ENCODE results near the gene BTNL8. TPM values are rescaled to one million over a fixed set of nuclear protein-coding genes. Genes with fewer than 3 reads are reported as not detected.
"Not testable (repeated sequence)": the region's sequence is repeated elsewhere in the genome, so short reads cannot be mapped to it uniquely, and the experiment has no call there.

The BTNL8 gene
- total RNA-seq, 1 donor from 2014 or later, result 0.45 TPM

- no peak for ATAC-seq
- no peak for DNase-seq (ENCODE audit: low spot score)
Observed at GRCh38 chr5:180874804-180875582, 24.0 kb upstream of the BTNL8 start.

DNA sequence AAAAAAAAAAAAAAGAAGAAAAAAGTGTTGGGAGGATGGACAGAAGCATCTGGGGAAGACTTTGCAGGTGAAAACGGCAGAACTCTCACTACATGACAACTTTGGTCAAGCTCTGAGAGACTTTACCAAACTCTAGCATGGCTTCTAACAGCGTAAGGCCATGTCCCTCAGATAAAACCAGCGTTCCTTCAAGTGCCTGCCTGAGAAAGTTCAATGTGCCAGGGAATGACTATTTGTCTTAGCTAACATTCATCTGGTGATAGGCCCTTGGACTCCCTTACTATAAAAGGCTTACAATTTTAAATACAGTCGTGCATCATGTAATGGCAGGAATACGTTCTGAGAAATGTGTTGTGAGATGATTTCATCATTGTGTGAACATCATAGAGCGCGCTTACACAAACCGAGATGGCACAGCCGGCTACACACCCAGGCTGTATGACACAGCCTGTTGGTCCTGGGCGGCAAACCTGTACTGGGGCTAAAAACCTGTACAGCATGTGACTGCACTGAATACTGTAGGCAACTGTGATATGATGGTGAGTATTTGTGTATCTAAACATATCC lies 23.0 kb upstream of the BTNL8 start:
- no peak for ATAC-seq
- no peak for DNase-seq (ENCODE audit: low spot score)

GRCh38 chr5:180885845-180886529 lies 13.0 kb upstream of the BTNL8 start:
- DNase-seq (ENCODE audit: low spot score) (peak; percentile 63), ATAC-seq (peak; percentile 89)

DNA sequence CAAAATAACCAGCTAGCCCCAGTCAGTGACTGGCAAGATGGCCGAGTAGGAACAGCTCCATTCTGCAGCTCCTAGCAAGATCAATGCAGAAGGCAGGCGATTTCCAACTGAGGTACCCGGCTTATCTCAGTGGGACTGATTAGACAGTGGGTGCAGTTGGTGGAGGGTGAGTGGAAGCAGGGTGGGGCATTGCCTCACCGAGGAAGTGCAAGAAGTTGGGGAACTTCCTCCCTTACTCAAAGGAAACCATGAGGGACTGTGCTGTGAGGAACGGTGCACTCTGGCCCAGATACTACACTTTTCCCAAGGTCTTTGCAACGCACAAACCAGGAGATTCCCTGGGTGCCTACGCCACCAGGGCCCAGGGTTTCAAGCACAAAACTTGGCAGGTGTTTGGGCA lies 9.6 kb upstream of the BTNL8 start:
- ATAC-seq (peak; percentile 19), DNase-seq (ENCODE audit: low spot score) (no peak)

DNA sequence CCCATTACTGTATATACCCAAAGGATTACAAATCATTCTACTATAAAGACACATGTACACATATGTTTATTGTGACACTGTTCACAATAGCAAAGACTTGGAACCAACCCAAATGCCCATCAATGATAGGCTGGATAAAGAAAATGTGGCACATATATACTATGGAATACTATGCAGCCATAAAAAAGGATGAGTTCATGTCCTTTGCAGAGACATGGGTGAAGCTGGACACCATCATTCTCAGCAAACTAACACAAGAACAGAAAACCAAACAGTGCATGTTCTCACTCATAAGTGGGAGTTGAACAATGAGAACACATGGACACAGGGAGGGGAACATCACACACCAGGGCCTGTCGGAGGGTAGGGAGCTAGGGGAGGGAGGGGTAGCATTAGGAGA lies 3.6 kb upstream of the BTNL8 start:
- DNase-seq (ENCODE audit: low spot score); ATAC-seq: not testable (repeated sequence)

DNA sequence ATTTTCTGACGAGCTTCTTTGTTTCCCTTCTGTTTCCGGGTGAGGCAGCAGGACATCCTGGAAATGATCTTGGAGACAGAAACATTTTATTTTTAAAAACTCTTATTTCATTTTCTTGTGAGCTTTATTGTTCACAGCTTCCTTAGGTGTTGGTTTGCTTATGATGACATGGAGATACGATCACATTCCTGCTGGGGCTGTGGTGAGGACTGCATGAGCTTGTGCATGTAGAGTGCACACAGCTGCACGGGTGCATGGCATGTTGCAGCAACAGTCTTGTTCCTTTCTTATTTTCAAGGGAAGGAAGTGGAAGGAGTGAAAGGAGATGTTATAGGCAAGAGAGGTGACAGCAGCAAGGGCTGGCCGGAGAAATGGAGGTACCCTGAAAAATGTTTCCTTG lies 1.2 kb downstream of the BTNL8 start:
- ATAC-seq, result no peak
- no peak for DNase-seq (ENCODE audit: low spot score)

- ATAC-seq (no peak), DNase-seq (ENCODE audit: low spot score) (no peak)
Observed at GRCh38 chr5:180901319-180902009, 2.5 kb downstream of the BTNL8 start.

- DNase-seq (ENCODE audit: low spot score), result no peak
- ATAC-seq, result no peak
Observed at GRCh38 chr5:180908400-180908799, 9.4 kb downstream of the BTNL8 start.

DNA sequence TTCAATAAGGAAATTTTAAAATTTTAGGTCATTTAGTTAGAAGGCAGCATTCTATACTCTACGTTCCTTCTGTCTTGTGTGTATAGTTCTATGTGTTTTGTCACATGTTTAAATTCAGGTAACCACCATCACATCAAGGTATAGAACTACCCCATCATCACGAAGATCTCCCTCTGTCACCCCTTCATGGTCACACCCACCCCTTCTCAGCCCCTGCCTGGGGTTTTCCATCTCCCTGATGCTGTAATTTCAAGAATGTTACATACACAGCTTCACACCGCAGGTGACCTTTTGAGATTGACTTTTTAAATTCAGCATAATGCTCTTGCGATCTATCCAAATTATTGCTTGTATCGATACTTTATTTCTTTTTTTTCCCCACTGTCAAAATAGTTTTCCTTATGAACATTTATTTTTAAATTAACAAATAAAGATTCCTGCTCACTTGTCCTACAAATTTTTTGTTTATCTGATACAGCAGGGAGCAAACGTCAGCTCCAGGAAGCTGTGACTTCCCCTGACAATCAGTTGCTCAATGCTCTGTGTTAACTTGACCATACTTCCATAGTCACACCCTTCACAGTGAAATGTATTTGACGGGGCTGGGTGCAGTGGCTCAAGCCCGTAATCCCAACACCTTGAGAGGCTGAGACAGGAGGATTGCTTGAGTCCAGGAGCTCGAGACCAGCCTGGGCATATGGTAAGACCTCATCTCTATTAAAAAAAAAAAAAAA lies 10.2 kb downstream of the BTNL8 start:
- DNase-seq (ENCODE audit: low spot score) (no peak), ATAC-seq (peak; percentile 61)

DNA sequence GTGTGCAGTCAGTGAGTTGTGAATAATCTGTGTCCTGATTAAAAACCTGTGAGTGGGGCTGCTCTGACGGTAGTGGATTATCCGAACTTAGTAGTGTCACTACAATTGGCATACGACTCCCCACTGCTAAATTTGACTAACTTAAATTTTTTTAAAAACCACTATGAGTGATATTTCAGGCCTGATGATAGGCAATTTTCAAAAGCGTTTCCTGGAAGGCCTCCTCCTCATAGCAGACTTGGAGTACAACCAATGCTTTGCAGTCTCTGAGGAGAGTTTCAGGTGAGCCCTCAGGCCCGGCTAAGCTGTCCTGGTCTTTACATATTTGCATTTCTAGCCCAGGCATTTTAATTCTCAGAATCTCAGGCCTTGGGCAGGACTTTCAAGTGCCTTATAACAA lies 10.8 kb downstream of the BTNL8 start:
- no peak for ATAC-seq
- no peak for DNase-seq (ENCODE audit: low spot score)

DNA sequence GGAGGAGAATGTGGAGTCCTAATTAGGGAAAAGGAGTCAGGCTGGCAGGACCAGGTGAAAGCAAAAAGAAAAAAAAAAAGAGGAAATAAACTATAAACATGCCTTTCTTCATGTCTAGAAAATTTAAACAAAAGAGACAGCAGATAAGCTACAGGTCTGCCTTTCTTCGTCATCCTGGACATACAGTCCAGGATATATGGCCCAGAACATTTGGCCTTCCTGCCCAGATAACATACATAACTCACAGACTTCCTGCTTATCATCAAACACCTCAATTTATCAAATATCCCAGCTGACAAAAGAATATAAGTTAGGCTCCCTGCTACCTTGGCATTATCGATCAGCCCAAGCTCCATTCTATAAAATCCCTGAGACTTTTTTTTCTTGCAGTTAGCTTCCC lies 11.2 kb downstream of the BTNL8 start:
- DNase-seq (ENCODE audit: low spot score) (no peak), ATAC-seq (no peak)

GRCh38 chr5:180910735-180911134 lies 11.8 kb downstream of the BTNL8 start:
- DNase-seq (ENCODE audit: low spot score) (no peak), ATAC-seq (no peak)

GRCh38 chr5:180914646-180915045 lies 15.7 kb downstream of the BTNL8 start:
- DNase-seq (ENCODE audit: low spot score) (no peak), ATAC-seq (no peak)

GRCh38 chr5:180915924-180916323 lies 17.0 kb downstream of the BTNL8 start:
- ATAC-seq, result no peak
- no peak for DNase-seq (ENCODE audit: low spot score)

DNA sequence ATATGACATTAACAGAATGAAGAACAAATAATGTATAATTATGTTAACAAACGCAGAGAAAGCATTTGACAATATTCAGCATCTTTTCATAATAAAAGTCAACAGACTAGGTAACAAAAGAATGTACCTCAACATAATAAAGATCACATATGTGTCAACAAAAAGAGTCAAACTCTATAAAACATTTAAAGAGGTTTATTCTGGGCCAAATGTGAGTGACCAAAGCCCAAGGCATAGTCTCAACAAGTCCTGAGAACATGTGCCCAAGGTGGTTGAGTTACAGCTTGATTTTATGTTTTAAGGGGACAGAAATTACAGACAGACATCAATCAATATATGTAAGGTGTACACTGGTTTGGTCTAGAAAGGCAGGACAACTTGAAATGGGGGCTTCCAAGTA lies 19.4 kb downstream of the BTNL8 start:
- ATAC-seq, result no peak

GRCh38 chr5:180920710-180921109 lies 21.8 kb downstream of the BTNL8 start:
- DNase-seq (ENCODE audit: low spot score) (no peak), ATAC-seq (no peak)

More for the DNA sequence above, 19.4 kb downstream of the BTNL8 start:
- DNase-seq (ENCODE audit: low spot score), result no peak

- ATAC-seq (no peak), DNase-seq (ENCODE audit: low spot score) (no peak)
Observed at GRCh38 chr5:180922932-180923331, 24.0 kb downstream of the BTNL8 start.

DNA sequence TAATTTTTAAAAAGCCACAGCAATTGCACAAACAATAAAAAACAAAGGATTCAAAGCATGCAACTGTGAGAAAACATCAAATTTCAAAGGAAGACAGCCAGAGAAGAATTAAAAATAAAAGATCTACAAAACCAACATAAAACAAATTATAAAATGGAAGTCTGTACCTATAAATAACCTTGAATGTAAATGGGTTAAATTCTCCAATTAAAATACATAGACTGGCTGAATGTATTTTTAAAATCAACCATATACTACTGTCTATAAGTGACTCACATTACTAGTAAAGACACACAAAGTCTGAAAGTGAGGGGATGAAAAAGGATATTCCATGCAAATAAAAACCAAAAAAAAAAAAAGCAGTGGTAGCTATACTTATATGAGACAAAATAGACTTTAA lies 33.7 kb downstream of the BTNL8 start:
- ATAC-seq (no peak), DNase-seq (ENCODE audit: low spot score) (no peak)

DNA sequence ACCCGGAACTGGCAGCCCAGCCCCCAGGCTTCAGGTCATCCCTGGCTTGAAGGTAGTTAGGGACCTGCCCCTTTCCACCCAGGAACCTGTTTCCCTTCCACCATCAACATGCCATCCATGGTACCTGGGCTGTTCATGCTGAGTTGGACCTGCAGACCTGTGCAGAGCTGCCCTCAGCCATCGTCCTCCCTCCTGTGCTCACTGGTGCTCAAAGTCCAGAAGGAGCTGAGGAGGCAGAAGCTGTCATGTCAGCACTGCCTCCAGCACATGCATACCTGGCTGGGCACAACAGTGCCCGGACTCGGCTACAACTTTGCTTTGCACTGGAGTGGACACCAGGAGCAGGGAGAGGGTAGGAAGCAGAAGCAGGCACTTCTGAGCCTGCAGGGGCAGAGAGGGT lies 36.2 kb downstream of the BTNL8 start:
- no peak for DNase-seq (ENCODE audit: low spot score)
- no peak for ATAC-seq

GRCh38 chr5:180938294-180938693 lies 39.3 kb downstream of the BTNL8 start:
- ATAC-seq (no peak), DNase-seq (ENCODE audit: low spot score) (no peak)

Data from left lobe of liver (tissue), 2 donors.